DMS114 treated with DMSO at 0.1 percent for 48 hours (cell line): ENCODE results near the gene PRRT1B.
A peak's percentile ranks its signal among the peaks of the same experiment; 100 is the strongest.

Experiments
- DNase-seq: peaks from one replicate; lab custom pipeline; 2025; ENCODE audit not compliant: unreplicated experiment; lab: John Stamatoyannopoulos, UW

The PRRT1B gene

DNA sequence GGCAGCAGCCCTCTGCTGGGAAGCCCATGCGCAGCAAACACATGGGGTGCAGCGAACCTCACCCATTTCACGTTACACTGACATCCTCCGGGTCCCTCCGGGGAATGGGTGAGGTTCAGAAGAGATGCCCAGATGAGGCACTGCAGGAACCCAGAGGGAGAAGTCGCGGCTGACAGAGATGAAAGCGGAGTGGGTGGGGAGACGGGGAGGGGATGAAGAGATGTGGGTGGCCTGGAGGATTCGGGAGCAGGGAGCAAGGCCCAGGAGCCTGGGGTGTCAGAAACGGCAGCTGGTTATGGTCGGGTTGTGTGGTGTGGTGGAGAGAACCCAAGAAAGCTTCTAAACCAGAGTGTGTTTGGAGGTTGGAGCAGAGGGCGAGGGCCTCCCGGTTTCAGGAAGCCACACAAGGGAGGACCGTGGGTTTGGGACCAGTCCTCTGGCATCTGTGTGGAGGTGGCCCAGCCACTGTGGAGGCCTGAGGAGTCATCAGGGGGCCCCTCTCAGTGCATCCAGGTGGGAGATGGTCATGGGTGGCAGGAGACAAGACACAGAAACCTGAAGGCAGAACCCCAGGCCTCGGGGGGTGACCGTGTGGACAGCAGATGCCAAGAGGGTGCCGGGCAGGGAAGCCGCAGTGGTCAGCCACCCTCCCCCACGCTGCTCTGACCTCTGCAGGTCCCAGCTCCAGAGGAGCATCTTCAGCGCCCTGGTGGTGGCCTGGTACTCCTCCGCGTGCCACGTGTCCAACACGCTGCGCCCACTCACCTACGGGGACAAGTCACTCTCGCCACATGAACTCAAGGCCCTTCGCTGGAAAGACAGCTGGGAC, 22.9 kb upstream of the PRRT1B start:
- no peak for DNase-seq

DNA sequence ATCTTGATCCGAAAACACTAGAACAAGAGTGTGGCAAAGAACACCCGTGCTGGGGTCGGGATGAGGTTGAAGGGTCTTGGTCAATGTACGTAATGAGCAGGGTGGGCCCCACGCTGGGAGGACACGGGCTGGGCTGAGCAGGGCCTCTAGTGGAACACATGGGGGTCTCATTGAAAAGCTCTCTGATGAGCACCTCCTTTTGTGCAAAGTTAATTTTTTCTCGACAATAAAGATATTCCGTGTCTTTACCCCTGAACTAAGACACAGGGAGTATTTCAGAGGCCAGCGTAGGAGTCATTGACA, 22.3 kb upstream of the PRRT1B start:
- no peak for DNase-seq

DNA sequence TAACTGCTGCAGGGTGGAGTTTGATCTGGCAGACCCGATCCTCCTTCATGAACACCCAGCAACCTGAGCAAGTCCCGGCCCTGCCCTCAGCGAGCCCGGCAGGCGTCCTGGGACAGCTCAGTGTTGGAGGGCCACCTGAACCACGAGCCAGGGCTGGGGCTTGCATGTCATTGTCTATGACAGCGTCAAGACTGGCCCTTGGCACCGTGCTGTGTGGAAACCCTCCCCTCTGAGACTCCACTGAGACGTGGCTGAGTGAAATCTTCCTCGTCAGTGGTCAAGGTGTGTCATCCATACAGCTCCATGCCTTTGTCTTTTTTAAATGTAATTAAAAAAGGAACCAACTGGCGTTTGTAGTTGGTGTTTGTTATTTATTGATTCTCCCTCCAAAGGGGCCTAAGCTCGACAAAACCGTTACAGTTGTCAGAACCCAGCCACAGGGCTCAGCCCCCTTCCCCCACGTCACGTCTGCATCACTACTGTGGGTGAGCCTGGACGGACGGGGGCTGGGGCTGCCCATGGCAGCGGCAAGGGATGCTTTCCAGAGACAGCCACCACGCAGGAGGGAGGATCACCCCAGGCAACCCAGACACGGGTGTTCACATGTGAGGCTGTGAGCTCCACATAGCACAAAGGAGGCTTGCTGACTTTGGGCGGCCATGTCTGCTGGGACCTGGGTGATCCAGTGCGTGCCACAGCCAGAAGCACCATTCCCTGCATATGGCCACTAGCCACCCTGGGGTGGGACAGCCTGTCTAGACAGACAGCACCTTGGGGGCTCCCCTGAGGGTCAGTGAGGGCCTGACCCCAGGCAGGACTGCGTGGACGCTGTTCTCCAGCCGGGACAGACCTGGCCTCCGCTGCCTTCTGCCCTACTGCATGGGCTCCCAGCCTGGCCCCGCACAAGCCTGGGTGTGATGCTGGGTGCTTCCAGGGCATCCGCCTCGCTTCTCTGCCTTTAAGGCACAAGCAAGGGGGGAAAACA, 21.6 kb upstream of the PRRT1B start:
- no peak for DNase-seq

DNA sequence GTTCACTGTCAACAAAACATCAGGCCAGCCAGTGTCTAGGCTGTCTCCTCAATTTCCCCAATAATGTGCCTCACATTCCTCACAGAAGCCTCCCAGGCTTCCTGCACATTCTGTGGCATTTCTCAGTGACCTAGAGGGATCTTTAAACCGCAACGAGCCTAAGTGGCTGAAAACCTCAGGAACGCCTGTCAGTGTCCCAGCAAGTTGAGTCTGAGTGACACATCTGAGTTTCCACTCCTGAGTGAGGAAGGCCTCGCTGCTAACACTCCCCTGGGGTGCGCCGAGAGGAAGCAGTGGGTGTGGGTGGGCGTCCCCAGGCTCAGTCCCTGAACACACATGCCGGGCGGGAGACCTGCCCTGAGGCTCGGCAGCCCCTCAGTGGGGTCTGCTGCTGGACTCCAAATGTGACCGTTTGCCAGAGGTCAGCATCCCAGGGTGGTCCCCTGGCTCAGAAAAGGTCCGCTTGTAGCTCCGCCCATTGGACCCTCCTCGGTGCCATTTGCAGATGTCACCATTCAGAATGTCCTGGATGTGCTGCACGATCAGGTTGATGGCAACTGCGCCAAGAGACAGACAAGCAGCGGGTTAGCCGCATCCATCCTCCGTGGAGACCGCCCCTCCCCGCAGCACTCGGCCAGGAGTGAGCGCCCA, 20.5 kb upstream of the PRRT1B start:
- no peak for DNase-seq

DNA sequence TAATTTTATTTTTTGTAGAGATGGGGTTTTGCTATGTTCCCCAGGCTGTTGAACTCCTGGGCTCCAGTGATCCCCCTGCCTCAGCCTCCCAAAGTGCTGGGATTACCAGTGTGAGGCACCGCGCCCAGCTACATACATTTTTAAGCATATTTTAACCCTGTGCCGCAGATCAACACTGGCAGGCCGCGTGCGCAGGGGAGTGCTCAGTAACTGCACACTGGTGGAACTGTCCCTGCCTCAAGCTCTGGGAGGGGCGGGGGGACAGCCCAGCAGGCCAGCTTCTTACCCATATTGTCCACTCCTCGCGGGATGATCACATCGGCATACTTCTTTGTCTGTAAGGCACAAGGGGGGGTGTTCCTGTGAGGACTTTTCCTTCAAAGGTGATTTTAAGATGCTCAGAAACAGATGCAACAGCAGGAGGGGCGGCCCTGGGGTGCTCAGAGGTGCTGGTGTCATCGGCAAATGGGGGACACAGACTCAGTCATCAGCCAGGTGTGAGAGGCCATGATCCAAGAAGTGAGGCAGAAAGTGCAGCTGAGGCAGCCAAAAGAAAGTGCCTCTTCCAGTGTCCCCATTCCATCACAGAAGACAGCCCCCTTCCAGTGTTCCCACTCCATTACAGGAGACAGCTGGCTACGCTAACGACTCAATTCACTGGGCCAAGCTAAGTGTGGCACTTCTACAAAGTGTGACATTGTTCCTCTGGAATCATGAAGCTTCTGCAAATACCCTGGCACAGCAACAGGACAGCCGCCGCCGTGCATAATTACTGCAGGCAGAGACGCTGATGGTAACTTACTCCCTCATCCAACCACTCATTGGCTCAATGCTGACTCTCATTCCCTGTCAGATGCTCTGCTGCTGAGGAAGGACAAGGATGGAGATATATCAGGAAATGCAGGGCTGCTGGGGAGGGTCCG, 19.4 kb upstream of the PRRT1B start:
- no peak for DNase-seq

DNA sequence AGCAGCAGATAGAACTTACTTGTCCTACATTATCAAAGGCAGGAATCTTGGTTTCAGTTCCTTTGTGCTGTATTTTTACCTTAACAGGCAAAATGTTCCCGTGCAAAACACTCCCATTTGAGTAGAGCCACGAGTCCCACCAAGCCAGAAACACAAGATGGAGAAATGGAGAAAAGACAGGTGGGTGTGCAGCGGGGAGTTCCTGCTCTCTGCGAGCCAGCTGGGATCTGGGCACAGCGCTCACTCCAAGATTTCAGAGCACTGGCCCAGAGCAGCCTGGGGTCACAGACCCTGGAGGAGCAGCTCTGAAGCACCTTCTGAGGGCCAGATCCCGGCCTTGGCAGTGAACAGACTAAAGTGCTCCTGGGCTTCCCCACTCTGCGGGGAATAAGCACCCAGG, 17.1 kb upstream of the PRRT1B start:
- DNase-seq, result no peak

DNA sequence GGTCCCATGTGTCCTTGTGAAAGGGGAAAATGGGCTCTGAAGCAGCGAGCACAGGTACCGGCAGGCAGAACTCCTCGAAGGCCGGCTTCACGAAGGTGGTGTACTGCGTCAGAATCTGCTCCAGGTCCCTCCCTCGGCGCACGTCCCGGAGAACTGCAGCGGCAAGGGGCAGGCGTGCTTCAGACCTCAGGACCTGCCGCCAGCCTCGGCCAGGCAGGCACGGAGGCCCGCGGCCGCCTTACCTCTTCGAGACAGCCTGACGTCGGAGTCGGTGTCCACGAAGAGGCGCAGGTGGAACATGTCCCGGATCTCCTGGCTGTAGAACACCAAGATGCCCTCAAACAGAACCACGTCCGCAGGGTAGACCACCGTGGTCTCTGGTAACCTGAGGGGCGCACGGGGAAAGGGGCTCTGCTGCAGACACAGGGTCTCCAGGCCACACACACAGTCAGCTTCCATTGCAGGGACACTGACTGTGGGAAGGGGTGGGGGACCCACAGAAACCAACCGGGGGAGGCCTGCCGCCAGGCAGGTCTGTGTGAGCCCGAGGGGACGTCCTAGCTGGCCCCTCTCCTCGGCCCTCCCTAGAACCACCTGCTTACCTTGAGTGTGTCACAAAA, 16.3 kb upstream of the PRRT1B start:
- no peak for DNase-seq

DNA sequence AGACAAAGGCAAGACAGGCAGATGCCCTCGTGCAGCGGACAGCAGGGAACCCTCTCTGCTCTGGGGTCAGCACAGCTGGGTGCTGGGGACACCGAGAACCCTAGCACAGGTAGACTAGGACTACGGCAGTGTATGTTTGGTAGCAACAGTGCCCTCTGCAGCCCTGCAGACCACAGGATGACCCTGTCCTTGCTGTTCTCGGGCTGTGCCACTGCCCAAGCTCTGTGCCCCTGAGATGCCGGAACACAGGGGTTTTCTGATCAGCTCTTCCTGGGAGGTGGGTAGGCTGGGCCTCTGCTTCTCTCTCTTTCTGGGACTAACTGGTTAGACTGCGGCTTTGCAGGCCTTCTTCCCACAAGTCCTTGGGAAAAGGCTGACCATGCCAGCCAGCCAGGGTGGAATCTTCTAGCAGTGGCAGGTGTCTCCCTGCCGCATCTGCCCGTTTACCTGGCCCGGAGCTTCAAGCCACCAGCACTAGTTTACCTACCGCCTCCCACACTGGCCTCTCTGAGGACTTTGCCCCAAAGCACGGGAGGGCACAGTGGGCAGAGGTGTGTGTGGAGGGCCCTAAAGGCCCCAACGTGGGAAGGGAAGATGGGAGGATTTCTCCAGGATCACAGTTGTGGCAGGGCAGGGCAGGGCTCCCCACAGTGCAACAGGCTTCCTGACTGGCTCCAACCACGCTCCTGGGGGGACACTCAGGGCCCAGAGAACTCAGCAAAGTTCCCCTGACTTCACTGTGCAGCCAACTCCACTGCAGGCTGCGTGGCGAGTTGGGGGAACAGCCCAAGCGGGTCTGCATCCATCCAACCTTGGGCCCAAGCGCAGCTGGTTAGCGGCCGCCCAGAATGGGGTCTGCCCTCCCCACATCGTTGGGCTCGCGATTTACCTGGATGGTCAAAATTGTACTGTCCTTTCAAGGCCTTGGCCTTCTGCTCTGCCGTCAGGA, 15.5 kb upstream of the PRRT1B start:
- DNase-seq, result no peak

DNA sequence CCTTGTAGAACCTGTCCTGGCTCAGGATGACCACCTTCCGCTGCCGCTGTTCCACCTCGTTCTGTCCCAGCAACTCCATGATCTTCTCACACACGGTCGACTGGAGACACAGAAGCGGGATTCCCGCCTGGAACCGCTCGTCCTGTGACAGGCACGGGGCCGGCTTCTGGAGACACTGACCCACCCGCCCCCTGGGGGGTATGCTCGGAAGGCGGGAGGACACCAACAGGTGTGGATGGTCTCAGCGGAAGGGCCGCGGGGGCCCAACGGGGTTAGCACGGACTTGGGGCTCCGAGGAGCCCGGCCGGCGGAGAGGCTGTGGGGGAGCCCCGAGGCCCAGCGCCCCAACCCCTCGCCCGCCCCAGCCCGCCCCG, 14.8 kb upstream of the PRRT1B start:
- DNase-seq, result no peak

DNA sequence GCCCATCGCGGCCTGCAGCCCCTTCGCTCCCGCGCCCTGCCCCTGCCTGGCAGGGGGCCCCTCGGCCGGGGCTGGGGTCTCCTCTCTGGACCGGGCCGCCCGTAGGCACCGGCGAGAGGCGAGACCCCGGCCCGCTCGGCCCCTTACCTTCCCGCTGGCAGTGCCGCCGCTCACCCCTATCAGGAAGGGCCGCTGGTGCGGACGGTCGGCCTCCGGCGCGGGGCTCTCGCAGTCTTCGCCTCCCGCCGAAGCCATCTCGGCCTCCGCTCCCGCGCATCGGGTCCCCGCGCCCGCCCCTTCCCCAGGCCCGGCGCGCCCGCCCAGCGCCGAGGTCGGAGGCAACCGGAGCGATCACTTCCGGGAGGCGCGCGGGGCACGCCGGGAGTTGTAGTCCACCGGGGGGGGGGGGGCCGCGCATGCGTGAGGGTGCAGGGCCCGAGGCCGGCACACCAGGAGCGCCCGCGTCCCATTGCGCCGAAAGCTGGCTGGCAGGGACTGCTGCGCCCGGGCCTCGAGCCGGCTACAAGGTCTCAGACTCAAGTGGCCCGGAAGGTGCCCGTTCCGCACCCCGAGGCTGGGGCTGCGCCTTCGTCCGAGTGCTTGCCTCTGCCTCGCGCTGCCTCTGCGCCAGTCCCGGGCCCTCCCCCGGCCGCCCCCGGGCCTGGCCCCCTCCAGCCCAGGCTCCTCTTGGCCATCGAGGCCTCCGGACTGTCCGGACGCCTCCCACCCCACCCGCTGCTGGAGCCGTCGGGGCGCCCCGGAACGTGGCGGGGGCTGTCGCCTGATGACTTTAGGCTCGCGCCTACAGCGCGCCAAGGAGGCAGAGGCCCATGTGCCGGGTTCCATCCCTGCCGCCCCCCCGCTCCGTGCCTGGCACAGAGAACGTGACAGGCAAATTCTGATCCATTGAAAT, 14.1 kb upstream of the PRRT1B start, which contains the start of gene UCK1:
TSS of gene UCK1 (minus strand) at position 344 of the 913 bp plus-strand sequence. CDS start at position 255, 89 bp downstream.
- DNase-seq, result peak; percentile 50

DNA sequence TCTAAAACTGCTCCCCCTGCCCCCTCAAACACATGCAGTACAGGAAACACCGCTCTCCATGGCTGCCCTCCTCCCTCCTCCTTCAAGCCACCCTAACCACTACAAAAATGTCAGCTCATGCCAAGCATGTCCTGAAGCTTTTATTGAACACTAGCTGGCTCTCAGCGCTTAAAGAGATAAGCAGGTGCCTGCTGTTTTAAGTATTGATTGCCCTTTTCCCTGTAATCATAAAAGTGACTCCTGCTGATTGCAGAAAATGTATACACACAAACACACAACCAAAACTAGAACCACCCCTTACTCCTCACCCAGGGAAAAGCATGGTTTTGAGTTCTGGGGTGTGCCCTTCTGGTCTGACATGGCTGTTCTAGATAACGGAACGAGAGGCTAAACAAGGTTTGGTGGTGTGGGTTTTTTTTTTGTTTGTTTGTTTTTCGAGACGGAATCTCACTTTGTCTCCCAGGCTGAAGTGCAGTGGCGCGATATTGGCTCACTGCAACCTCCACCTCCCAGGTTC, 10.5 kb upstream of the PRRT1B start:
- DNase-seq, result no peak

DNA sequence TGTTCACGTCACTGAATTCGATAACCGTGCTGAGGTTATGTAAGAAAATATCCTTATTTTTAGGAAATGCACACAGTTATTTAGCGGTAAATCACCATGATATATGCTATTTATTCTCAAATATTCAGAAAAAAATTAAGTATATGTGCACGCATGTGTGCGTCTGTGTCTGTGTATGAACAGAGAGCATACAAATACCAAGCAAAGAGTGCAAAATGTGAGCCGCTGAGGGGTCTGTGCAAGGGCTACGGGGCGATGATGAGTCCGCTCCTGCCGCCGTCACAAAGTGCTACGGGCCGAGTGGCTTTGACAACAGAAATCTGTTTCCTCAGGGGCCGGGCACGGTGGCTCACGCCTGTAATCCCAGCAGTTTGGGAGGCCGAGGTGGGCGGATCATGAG, 7.4 kb upstream of the PRRT1B start:
- no peak for DNase-seq

DNA sequence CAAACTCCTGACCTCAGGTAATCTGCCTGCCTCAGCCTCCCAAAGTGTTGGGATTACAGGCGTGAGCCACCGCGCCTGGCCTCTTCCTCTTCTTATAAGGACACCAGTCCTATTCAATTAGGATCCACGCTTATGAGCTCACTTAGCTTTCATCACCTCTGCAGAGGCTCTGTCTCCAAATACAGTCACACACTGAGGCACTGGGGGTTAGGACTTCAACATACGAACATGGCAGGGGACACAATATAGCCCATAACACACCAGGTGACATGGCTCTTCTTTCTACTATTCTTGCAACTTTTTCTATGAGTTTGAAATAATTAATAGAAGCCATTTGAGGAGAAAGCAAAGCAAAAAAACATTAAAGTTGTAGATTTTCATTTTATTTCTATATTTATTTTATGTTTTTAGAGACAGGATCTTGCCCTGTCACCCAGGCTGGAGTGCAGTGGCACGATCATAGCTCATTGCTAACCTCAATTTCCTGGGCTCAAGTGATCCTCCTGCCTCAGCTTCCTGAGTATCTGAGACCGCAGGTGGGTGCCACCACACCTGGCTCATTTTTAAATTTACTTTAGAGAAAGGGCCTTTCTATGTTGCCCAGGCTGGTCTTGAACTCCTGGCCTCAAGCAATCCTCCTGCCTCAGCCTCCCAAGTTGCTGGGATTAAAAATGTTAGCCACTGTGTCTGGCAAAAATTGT, 6.0 kb upstream of the PRRT1B start:
- DNase-seq, result no peak

DNA sequence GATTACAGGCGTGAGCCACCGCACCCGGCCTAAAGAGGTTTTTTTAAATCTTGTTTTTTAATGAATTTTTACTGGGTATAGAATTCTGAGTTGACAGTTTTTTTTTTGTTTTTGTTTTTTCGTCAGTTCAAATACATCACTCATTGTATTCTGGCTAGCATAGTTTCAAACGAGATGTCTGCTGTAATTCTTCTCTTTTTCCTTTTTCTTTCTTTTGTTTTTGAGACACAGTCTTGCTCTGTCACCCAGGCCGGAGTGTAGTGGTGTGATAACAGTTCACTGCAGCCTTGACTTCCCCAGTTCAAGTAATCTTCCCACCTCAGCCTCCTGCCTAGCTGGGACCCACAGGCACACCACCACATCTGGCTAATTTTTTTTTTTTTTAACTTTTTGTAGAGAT, 2.2 kb upstream of the PRRT1B start:
- DNase-seq, result no peak

DNA sequence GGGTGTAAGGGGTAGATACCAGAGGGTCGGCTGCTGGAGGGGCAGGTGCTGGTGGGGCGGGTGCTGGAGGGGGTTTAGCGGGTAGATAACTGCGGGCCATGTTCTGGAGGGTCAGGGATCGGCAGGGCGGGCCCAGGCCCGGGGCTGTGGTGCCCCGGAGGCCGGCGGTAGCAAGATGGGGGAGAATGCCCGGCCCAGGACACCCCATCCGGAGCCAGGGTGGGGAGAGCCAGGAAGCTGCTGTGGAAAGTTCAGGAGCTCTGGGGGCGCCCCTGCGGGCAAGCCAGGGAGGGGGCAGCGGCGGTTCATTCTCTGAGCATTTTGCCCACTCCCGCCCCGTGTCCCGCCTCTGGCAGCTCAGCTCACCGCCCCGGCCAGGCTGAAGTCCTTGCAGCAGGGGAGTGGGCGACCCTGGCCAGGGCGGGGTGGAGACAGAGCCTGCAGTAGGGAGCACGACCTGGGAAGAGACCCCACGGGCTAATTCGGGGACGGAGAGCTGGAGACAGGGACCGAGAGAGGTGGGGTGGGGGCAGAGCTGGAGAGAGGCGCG, 538 bp downstream of the PRRT1B start:
- no peak for DNase-seq

DNA sequence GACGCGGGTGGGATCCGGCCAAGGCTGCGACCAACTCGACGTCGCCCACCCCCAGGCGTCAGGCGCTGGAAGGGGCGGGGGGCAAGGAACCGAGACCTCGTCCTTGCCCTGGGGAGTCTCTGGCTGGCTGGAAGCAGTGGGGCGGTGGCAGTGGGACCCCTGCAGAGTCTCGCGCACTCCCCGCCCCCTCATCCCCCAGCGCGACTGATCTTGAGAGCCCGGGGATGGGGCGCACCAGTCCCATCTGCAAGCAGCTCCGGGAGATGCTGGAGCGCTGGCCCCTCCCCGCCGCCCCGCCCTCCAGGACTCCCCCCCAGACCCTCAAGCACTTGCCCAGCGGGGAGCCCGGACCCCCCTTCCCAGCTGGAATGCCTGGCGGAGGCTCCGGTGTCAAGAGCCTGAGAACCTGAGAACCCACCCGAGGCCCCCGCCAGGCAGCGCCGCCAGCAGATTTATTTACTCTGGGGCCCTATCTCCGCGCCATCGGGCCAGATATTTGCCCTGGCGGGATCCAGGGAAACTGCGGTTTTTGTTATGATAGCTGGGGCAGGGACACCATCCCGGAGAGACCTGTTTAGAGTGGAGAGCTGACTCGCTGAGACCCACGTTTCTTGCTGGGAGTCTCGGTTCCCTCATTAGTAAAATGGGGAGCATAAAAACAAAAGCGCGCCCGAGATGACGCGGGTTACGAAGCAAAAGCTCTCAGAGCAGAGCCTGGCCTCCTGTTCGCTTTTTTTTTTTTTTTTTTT, 1.2 kb downstream of the PRRT1B start:
- DNase-seq, result no peak
